DND-41 (cell line): Measurements from ENCODE around the gene ASXL2.

Source experiments
- CTCF ChIP-seq: IDR thresholded peaks from 2 replicates; pipeline ENCODE4 v1.5.1; 2012; ENCODE audit warnings: borderline replicate concordance, low read length, moderate library complexity, mild to moderate bottlenecking; ENCODE audit not compliant: poor library complexity, severe bottlenecking; ENCODE audit errors: extremely low read depth
- EZH2 ChIP-seq: IDR thresholded peaks from 3 replicates; pipeline ENCODE4 v1.6.1; 2012; ENCODE audit warnings: borderline replicate concordance, low read depth, mild to moderate bottlenecking, moderate library complexity, low read length, inconsistent platforms; ENCODE audit not compliant: severe bottlenecking

GRCh38 chr2:25722224-25722623 is 156.1 kb downstream of the ASXL2 start:
- no peak for TF ChIP-seq CTCF
- TF ChIP-seq EZH2 = no peak
